ENCODE measurements around the gene HINT3.
"Not testable (repeated sequence)": the region's sequence is repeated elsewhere in the genome, so short reads cannot be mapped to it uniquely, and the experiment has no call there.

The HINT3 gene

DNA sequence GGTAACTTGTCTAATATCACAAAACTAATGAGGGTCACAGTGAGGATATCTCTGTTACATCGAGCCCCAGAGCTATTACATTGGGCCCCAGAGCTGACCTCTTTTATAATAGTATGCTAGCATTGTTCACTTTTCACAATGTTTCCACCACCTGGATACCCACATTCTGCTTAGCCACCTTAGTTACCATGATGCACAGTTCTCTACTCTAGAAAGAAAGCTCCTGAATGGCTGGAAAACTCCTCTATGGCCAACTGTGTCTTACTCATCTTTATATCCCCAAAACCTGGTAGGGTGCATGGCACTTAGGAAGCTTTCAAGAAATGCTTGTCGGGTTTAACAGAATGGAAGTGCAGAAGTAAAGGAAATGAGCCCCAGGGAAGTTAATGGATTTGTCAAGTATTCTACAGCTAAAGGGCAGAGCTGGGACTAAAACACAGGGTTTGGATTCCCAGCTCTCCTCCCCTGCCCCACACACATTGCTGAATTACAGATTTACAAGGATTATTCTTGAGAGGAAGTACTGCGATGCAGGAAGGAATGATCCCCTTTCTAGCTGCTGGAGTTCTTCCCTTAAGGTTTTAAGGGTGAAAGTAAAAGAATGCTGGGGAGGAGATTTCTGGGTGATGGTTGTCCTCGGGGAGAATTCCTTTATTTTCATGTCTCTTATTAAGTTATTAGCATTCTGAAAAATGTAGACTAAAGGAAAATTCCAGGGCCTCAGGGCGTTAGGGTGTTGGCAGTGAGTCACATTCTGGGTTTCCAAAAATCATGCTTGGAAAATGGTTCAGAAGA is 16.1 kb upstream of the HINT3 start:
- no peak for DNase-seq

DNA sequence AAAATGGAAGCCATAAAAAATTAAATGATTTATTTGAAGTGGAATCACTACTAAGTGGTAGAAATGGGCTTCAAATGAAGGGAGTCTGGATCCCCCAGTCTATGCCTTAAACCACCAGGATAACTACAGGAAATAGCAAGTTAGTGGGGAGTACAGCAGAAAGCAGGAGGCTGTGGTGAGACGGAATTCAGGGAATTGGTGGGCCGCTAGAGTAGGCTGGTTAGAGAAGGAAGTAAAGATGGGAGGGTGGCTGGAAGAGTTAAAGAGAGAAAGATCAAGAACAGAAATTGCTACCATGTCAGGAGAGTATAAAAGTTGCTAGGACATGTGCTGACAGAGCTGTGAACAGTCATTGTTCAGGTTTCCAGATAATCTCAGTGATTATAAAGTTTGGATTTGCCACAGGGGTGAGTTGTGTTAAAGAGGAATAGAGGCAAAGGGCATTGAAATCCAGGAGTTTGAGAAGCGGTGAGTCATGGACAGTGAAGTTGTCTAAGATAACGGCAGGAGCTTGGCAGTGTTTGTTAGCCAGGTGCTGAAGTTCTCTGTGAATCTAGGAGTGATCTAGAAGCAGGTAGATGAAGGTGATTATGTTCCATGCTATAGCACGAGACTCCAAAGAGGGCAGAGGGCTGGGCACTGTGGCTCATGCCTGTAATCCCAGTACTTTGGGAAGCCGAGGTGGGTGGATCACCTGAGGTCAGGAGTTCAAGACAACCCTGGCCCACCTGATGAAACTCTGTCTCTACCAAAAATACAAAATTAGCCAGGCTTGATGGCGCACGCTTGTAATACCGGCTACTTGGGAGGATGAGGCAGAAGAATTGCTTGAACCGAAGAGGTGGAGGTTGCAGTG is 13.7 kb upstream of the HINT3 start:
- DNase-seq: no peak

DNA sequence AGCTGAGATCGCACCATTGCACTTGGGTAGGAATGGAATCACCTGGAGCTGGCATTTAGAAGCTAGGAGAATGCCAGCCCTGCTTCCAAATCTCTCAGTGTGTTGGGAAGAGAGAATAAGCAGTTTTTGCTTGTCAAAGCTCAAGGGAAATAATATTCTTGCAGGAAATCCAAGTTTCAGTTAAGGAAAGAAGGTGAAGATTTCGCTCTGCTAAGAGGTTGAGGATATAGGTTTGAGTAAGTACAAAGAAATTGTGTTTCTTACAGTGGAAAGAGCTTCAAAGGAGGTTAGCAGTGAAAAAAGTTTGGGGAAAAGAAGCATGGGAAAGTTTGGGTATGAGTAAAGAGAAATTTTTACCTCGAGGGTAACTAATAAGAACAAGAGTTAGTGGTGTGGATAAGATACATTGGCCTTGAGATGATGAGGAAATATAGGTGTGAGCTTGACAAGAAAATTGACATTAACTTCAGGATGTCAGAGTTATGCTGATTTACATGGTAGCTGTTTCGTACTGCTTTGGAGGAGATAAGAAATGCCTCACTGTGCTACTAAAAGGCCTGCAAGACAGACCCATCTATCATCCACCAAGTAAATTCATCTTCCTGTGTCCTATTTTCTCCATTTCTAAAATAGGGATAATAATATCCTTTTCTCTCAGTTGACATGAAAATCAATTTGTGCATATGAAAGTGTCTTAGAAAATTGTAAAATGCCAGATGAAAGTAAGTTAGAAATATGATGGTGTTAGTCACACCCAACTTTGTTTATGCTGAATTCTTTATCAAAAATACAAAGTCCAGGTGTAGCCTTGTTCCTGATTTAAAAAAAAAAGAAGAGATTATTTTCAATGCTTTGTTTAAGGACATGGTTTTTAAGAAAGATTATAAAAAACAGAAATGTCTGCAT is 12.8 kb upstream of the HINT3 start:
- no peak for DNase-seq

DNA sequence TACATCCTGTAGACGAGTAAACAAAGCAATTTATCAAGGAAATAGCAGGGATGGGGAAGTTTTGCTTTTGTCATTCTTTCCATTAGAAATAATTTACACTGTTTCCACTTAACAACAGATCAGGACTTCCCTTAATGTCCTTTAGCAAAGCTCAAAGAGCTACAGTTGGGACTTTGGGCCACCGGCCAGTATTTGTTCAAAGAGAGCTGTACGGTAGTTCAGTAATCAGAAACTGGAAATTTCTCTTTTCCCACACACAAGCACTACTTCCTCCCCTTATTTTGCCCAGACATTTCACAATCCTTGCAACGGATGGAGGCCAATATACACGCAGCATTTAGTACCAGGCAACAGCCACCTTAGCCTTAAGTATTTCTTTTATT is 12.1 kb upstream of the HINT3 start:
- no peak for DNase-seq

DNA sequence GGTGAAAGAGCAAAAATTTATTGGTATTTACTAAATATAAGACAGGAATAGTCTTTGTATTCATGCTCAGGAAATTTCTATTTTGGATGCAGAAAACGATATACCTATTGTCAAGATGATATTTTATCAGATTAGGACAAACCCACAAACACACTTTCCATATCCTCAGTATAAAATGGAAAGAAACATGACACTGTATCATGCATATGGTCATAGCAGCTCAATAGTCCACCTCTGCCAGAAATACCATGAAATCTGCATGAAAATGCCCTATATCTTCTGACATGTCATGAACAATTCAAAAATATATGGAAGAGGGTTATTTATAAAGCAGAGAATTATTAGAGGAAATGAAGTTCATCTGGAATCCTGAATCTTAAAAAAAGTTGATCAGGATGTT is 11.7 kb upstream of the HINT3 start:
- DNase-seq: no peak

DNA sequence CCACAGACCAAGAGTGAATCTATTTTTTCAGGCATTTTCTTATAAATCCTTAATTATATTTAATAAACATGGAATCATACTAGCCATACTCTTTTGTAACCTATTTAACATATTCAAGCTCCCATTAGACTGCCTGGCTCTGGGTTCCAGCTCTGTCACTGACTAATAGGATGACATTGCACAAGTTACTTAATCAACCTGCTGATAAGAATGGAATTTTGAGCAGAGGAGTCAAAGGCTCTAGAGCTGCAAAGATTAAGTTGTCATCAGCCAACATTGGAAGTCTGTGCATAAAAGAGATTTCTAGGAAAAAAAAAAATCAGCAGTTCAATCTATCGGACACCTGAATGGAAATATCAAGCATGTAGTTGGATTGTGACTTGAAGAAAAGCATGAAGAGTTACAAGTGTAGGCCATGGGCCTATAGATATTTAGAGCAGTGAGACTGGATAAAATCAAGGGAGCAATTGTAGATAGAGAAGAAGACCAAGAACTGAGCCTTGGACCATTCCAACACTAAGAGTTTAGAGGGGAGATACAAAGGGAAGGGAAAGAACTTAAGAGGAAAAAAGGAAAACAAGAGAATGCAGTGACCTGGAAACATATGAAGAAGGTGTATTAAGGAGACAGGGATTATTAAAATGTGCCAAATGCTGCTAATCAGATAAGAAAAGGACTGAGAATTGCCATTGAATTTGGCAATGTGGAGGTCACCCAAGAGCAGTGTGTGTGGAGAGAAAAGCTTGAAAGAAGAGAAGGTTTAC is 11.0 kb upstream of the HINT3 start:
- no peak for DNase-seq

DNA sequence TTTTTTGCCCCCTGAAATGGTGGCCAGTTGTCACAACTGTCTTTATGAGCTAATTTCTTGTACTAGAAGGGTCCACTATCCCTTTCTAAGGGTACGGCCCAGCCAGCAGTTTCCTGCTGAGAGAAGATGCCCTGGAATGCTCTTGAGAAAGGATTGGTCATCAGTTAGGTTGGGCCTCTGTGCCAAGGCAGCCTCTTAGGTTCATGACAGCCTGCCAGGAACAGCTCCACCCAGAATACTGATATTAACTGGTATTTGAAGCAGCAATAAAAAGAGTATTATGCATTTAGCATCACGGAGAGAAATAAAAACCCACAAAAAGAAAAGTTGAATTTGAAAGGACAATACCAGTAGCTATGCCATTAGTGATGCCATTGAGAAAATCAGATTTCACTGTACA is 9.0 kb upstream of the HINT3 start:
- DNase-seq: no peak

DNA sequence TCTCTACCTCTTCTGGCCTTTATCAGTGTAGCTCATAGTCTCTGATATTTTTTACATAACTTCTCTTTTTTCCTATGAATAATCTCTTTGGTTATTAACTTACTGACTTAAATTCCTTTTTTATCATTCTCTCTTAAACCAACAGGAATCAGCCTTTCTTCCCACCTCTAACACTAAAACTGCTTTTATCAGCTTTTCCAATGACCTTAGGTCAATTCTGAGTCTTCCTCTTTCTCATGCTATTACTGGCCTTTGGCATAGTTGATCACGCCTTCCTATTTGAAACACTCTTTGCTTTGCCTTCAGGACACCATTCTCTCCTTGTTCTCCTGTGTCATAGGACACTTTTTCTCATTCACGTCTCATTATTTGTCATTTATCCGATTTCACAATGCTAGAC is 8.1 kb upstream of the HINT3 start:
- DNase-seq: no peak

DNA sequence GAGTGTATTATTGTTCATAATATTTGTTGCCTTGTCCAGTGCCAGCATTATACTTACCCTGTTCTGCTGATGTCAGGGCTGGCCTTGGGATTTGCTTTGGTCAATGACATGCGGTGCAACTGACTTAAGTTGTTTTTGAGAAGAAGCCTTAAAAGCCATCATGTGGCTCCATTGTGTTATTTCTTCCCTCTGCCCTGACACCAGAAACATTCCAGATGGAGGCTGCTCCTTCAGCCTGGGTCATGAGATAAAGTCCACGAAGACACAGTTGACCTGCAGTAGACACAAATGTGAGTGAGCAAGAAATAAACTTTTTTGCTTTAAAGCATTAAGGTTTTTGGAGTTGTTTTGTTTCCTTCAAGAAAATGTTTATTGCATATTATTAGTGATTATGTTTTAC is 7.5 kb upstream of the HINT3 start:
- no peak for DNase-seq

DNA sequence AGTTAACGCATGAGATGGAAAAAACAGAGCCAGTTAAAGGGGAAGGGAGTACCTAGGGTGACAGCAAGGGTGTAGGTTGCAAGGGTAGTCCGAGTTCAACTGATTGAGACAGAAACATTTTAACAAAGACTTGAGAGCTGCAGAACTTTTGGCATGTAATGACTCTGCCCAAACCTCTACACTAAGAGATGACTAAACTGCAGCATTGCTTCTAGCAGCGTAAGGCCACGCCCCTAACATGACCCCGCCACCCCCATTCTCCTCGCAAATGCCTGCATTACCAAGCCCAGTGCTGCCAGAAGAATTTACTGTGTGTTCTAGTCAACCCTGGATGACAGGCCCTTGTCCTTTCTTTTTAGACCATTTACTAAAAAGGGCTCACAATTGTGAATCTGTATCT is 6.3 kb upstream of the HINT3 start:
- no peak for DNase-seq

DNA sequence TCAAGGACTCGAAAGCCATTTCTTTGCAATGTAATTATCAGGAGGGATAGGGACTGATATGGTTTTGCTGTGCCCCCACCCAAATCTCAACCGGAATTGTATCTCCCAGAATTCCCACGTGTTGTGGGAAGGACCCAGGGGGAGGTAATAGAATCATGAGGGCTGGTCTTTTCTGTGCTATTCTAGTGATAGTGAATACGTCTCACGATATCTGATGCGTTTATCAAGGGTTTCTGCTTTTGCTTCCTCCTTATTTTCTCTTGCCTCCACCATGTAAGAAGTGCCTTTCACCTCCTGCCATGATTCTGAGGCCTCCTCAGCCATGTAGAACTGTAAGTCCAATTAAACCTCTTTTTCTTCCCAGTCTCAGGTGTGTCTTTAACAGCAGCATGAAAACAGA is 5.9 kb upstream of the HINT3 start:
- not testable (repeated sequence) for DNase-seq

DNA sequence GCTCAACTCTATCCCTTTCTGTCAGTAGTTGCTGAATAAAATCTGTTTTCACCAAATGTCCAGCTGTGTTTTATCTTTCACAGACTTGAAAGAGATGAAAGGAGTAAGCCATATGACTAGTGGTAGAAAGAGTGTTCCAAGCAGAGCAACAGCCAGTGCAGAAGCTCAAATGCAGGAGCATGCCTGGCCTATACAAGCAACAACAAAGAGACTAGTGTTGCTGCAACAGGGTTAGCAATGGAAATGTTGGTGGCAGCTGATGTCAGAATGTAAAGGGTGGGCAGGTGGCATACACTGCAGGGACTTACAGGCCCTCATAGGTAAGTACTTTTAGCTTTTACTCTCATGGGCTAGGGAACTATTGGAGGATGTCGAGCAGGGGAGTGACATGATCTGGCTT is 5.2 kb upstream of the HINT3 start:
- DNase-seq: no peak

DNA sequence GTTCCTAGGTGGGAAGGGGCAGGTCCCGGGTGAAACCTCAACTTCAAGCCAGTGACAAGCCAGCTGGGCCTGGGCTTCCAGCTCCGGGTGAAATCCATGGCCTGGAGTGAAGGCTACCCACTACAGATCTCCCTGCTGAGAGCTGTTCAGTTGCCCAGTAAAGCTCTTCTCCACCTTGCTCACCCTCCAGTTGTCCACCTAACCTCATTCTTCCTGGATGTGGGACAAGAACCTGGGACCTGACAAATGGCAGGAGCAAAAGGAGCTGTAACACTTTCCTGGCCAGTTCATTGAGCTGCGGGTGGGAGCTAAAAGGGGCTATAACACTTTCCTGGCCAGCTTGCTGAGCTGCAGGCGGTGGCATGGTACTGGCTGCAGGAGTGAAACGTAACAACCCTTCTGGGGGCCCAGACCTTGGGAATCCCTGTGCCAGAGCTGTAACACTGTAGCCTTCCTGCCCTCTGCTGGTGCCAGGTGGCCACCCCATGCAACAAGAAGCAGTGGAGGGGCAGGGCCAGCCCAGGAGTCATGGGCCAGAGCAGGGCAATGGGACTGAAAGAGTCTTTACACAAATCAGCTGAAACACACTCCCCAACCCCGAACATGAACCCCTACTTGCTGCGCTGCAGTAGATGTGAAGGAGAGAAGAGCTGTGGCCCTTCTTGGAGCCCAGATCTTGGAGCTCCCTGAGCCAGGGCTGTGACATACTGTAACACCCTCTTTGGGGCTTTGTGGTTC is 3.6 kb upstream of the HINT3 start:
- peak; percentile 23 for DNase-seq

DNA sequence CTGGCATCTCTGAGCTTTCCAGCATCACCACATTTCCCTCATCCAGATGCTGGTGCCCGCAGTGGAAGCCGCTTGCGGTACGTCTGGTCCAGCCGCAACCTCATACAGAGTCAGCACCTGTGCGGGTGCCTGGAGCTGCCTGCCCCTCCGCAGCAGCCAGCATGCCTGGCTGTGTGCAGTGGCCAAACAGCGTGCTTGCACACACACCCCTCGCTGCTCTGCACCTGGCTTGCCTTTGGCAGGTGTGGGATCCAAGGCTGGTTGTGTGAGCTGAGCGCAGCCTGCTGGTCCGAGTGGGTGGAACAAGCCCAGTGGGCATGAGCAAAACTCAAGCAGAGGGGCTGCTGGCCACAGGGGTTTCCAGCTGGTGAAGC is 3.1 kb upstream of the HINT3 start:
- DNase-seq: no peak

DNA sequence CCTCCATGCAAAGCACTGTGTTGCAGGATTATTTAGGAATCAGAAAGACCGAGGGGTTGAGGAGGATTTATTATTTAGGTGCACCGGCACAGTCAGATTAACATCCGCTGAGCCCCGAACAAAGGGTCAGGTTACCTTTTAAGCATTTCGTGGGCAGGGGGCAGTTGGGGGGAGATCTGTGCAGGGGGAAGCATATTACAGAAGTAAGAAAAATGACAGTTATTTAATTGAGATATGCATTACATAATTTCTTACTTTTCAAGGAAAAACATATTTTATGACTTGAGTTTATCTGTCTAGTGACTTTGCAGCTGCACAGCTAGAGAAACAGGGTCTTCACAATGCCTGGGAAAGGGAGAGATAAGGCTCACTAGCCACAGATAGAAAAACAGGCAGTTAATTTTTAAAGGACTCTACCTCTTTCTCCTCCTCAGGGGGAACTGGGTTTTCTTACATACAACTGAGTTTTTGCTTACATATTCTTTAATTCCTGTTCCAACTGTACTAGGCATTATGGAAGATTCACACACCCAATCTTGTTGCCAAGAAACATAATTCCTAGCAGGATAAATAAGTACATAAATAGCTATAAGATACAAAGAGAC is 1.7 kb upstream of the HINT3 start:
- DNase-seq: no peak

DNA sequence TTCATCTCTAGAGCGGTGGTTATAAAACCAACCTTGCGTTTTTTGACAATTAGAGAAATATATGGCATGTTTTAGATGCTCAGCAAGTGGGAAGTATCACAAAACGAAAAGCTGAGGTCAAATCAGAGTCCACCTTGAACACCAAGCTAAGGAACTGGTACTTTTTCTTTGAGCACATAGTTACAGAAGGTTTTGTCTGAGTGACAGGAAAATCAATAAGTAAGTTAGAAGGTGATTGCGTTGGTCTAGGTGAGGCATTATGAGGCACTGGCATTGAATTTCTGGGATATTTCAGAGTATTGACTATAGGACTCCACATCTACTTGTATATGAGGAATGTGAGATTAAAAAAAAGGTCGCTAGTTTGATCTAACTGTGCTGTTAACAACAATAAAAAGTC is 597 bp upstream of the HINT3 start:
- no peak for DNase-seq

DNA sequence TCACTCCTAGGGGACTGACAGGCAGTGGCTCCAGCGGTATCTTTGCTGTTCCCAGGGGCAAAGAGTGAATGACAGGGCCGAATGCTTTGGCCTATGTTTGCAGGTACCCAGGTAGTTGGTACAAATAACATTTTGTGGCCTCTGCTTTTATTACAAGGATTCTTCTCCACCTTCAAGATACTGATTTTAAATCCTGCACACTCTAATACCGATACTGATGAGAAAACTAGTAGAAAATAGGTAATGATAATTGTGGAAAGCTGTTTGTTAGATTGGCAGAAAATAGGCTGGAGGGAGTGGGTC is 772 bp downstream of the HINT3 start:
- DNase-seq: no peak

DNA sequence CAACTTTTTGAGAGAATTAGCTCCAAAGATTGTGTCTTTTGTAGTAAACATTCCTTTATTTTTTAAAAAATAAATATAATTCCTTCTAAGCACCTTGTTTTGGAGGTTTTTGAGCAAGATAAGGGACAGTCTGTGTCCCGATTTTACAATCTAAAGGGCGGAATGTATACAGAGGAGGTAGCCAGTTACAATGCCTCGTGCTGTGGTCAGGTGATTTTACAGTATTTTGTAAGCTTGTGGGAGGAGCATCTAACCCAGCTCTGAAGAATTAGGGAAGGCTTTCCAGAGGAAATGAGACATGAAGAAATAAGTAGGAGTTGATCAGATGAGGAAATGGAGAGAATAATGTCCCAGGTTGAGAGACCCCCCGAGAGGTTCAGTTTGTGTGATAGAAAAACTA is 1.3 kb downstream of the HINT3 start:
- DNase-seq: no peak

DNA sequence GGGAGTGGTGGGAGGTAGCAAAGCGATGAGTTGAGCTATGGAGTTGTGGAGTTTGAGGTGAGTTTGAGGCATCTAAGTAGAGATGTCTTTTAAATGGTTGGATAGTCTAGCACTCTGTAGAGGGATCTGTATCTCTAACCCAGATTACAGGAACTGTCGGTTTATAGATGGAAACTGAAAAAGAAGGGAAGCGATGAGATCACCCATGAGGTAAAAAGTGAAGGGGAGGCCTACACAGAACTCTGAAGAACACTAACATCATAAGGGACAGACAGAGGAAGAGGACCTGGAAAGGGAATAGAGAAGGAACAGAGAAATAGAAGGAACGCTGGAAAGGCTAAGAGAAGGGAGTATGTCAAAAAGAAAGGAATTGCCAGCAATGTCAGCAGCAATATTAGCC is 2.5 kb downstream of the HINT3 start:
- no peak for DNase-seq

DNA sequence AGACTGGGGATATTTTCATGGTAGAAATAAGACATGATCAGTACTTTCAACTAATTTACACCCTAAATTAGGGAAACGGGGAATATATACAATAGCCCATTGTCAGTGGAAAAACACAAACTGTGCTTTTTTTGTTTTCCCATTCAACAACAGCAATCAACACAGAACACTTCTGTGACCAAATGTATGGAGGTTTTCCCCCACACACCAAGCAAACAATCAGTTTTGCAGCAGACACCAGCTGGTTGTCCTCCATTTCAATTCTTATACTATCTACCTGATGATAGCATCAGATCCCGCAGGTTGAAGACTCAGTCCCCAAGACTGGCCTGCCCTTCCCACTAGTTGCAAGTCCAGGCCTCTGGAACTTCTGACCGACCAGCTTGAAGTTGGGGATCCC is 4.5 kb downstream of the HINT3 start:
- no peak for DNase-seq

DNA sequence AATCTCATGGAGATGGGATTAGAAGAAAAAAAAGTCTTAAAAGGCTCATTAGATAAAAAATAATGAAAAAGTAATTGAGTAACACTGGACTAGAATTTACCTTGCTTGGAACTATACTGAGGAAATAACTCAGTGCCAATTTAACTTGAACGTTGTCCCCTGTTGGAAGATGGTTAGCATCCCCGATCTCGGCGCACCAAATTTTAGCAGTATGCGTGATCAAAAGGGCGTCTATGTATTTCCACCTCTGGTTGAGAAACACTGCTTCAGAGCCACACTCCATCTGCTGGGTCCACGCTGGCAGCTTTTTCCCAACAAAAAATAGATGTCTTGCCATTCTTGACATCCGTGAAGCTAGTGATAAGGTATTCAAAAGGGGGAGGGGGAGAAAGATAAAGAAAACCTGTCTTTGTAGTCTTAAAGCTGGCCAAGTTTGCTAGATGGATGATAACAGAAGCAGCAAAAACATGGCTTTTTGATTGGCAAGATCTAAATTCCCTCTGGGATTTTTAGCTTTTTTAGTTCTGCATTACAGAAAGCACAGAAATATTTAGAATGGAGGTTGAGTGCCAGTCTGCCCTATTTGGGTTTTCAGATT is 6.4 kb downstream of the HINT3 start:
- DNase-seq: no peak

Data from stimulated activated CD4-positive, alpha-beta T cell treated with anti-CD3 and anti-CD28 coated beads, Interleukin-4, amount 100 ng/mL, for 24 hours (primary cell).